Fibroblast of mammary gland (primary cell): ENCODE measurements around the gene OR13C5.
"Not testable (repeated sequence)": the region's sequence is repeated elsewhere in the genome, so short reads cannot be mapped to it uniquely, and the experiment has no call there.

ENCODE experiments used
- DNase-seq: peaks from one replicate; pipeline ENCODE4 v3.0.0-alpha.2; 2010; ENCODE audit warnings: low read depth
- H3K4me3 ChIP-seq: 2 replicates; pipeline ENCODE4 v1.5.1; 2011; ENCODE audit warnings: low read depth, mild to moderate bottlenecking, low read length, moderate library complexity; ENCODE audit not compliant: control insufficient read depth
- CTCF ChIP-seq: conservative IDR thresholded peaks from 2 replicates; pipeline ENCODE4 v1.5.1; 2011; ENCODE audit warnings: low read depth, low read length, inconsistent platforms; ENCODE audit not compliant: control insufficient read depth, insufficient read depth

Gene OR13C5

GRCh38 chr9:104606152-104606551 is 6.9 kb upstream of the OR13C5 start:
- no peak for DNase-seq
- no peak overlapping the region for H3K4me3 ChIP-seq
- TF ChIP-seq CTCF, result no peak

- not testable (repeated sequence) for H3K4me3 ChIP-seq, DNase-seq
Observed at GRCh38 chr9:104605527-104605926, 6.3 kb upstream of the OR13C5 start, which contains the start of gene OR13C2. TSS of gene OR13C2 (minus strand) at chr9:104605627. CDS start at chr9:104605627, 0 bp downstream.

GRCh38 chr9:104604801-104605200 is 5.6 kb upstream of the OR13C5 start:
- no peak for TF ChIP-seq CTCF
- DNase-seq, result no peak
- no peak overlapping the region for H3K4me3 ChIP-seq

GRCh38 chr9:104598749-104599148 is 464 bp downstream of the OR13C5 start:
- not testable (repeated sequence) for DNase-seq, H3K4me3 ChIP-seq

- H3K4me3 ChIP-seq, result no peak overlapping the region
- TF ChIP-seq CTCF, result no peak
- DNase-seq, result peak; percentile 27
Observed at GRCh38 chr9:104589626-104590025, 9.6 kb downstream of the OR13C5 start.

- TF ChIP-seq CTCF, result no peak
- no peak overlapping the region for H3K4me3 ChIP-seq
- peak; percentile 94 for DNase-seq
Observed at GRCh38 chr9:104586496-104587180, 12.6 kb downstream of the OR13C5 start.

GRCh38 chr9:104580562-104580961 is 18.7 kb downstream of the OR13C5 start:
- no peak overlapping the region for H3K4me3 ChIP-seq
- TF ChIP-seq CTCF, result no peak
- DNase-seq, result no peak

GRCh38 chr9:104577263-104577662 is 21.9 kb downstream of the OR13C5 start:
- no peak for DNase-seq
- no peak overlapping the region for H3K4me3 ChIP-seq
- TF ChIP-seq CTCF, result no peak
